Keratinocyte (primary cell): ENCODE measurements around the gene ERMP1. TPM values are rescaled to one million over a fixed set of nuclear protein-coding genes. Genes with fewer than 3 reads are reported as not detected.
"Not testable (repeated sequence)": the region's sequence is repeated elsewhere in the genome, so short reads cannot be mapped to it uniquely, and the experiment has no call there.

Source experiments
- DNase-seq: peaks from one replicate; pipeline ENCODE4 v3.0.0-alpha.2; 2011; ENCODE audit warnings: low read depth, missing footprints, low spot score
- FAIRE-seq: peaks from 2 replicates; lab custom pipeline; 2011; peaks lifted over from hg19 to GRCh38; lab: Jason Lieb, UNC
- H2AFZ ChIP-seq: 2 replicates; pipeline ENCODE4 v1.6.0; 2012; ENCODE audit warnings: low read length, control low read depth, inconsistent platforms; ENCODE audit not compliant: control insufficient read depth
- H3K27ac ChIP-seq: 2 replicates; pipeline ENCODE4 v1.5.1; 2011; ENCODE audit warnings: low read length; ENCODE audit not compliant: control insufficient read depth, insufficient read depth
- H3K27me3 ChIP-seq: 3 replicates; pipeline ENCODE4 v1.6.0; 2011; ENCODE audit warnings: low read length; ENCODE audit not compliant: control insufficient read depth, insufficient read depth; ENCODE audit errors: extremely low read depth
- H3K36me3 ChIP-seq, 2 experiments: 2 replicates in 1 of 2; 3 replicates in 1 of 2; pipeline ENCODE4 v1.5.1; 2011; ENCODE audit warnings: low read length in 2 of 2, mild to moderate bottlenecking in 1 of 2; ENCODE audit not compliant: control insufficient read depth in 2 of 2, insufficient read depth in 2 of 2; ENCODE audit errors: extremely low read depth in 1 of 2
- H3K4me1 ChIP-seq: 3 replicates; pipeline ENCODE4 v1.5.1; 2011; ENCODE audit warnings: low read length; ENCODE audit not compliant: control insufficient read depth, insufficient read depth; ENCODE audit errors: extremely low read depth
- H3K4me2 ChIP-seq: 3 replicates; pipeline ENCODE4 v1.6.0; 2011; ENCODE audit warnings: low read depth, low read length; ENCODE audit not compliant: control insufficient read depth, insufficient read depth; ENCODE audit errors: extremely low read depth
- H3K4me3 ChIP-seq, 3 experiments: fragments of 200-600 bp in 1 of 3; sonication (generic) in 1 of 3; 2 replicates in 2 of 3; 3 replicates in 1 of 3; pipeline ENCODE4 v1.5.1; 2011 to 2016; ENCODE audit warnings: low read length in 3 of 3, mild to moderate bottlenecking in 3 of 3, control low read depth in 2 of 3, inconsistent platforms in 1 of 3, low read depth in 1 of 3, mixed read lengths in 1 of 3, mixed run types in 1 of 3, moderate library complexity in 1 of 3; ENCODE audit not compliant: control insufficient read depth in 2 of 3, insufficient read depth in 2 of 3; ENCODE audit errors: extremely low read depth in 1 of 3
- H3K79me2 ChIP-seq: 2 replicates; pipeline ENCODE4 v1.6.0; 2012; ENCODE audit warnings: low read length; ENCODE audit not compliant: control insufficient read depth, insufficient read depth
- H3K9ac ChIP-seq: 3 replicates; pipeline ENCODE4 v1.6.0; 2011; ENCODE audit warnings: low read length; ENCODE audit not compliant: control insufficient read depth, insufficient read depth; ENCODE audit errors: extremely low read depth
- H3K9me1 ChIP-seq: 3 replicates; pipeline ENCODE4 v1.6.0; 2011; ENCODE audit warnings: low read length; ENCODE audit not compliant: control insufficient read depth, insufficient read depth; ENCODE audit errors: extremely low read depth
- H3K9me3 ChIP-seq: 2 replicates; pipeline ENCODE4 v1.5.1; 2012; ENCODE audit warnings: low read depth, low read length; ENCODE audit not compliant: control insufficient read depth
- H4K20me1 ChIP-seq: 3 replicates; pipeline ENCODE4 v1.6.0; 2011; ENCODE audit warnings: low read length; ENCODE audit not compliant: control insufficient read depth, insufficient read depth; ENCODE audit errors: extremely low read depth
- EZH2 ChIP-seq: IDR thresholded peaks from one replicate; pipeline ENCODE4 v1.6.1; 2012; ENCODE audit warnings: inconsistent platforms, mild to moderate bottlenecking, low read length, moderate library complexity
- dilution Hi-C: fragments of 300-500 bp; cut with MboI; formaldehyde crosslinking; loops from one replicate; pipeline ENCODE4 v1.7.0; 2020; ENCODE audit warnings: low sequenced_read_pairs; ENCODE audit not compliant: extremely low pct_ligation_motif_present
- polyA plus RNA-seq, 5 experiments: library from polyadenylated mRNA; depleted of rRNA in 3 of 5; stranded (reverse) in 3 of 5; stranded (forward) in 1 of 5; unstranded in 1 of 5; fragments of >200 nt; gene quantifications; 1 replicate in 1 of 5; 2 replicates in 3 of 5; 3 replicates in 1 of 5; pipeline versions ENCODE4 v1.2.1 to v1.2.3, GENCODE V29; 2011 to 2012; ENCODE audit warnings: missing spikeins in 2 of 5, low read depth in 1 of 5, low replicate concordance in 1 of 5
- TF ChIP-seq, protein P1 (sequence below), 3 experiments: IDR thresholded peaks in 1 of 3; conservative IDR thresholded peaks in 1 of 3; optimal IDR thresholded peaks in 1 of 3; 2 replicates in 2 of 3; 3 replicates in 1 of 3; pipeline versions ENCODE3 to v1.5.1; 2011; ENCODE audit warnings: low read length in 3 of 3, mild to moderate bottlenecking in 3 of 3, moderate library complexity in 2 of 3, control low read depth in 1 of 3, inconsistent platforms in 1 of 3; ENCODE audit not compliant: insufficient read depth in 2 of 3; ENCODE audit errors: extremely low read depth in 1 of 3

The ERMP1 gene
- polyA plus RNA-seq, 1 donor (not counting 4 experiments of a cell fraction or from before 2014, with no cell fraction given), result 27.0 TPM

DNA sequence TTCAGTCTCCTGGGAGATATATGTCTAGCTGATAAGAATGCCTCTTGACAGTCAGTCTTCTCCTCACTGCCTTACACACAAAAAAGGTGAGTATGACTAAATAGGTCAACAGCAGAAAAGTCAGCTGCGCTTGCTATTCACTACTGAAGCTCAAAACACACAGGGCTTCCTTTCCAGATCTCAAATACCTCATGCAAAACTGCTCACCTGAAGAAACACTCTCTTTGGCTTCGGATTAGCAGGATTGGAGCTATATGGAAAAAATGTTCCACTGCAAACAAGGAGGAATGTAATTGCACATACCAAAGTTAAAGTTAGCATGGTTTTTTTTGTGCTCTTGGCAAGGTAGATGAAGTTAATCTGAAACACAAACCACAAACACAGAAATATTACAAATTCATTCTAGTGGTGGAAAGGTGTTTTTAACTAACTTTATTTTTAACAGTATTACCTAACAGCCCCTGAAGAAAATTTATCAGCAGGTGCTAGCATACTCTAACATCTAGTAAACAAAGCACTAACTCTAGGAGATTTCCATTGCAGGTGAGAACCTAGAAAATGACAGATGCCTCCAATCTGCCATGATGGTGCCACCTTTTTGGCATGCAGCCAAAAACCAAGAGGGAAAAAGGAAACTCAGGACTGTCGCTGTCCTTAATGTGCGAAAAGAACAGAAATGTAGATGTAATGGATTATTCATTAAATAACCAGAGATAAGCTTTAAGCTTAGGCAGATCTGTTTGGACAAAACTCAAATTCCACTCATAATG, 31.8 kb downstream of the ERMP1 start:
- H3K27me3 ChIP-seq, result no peaks in the 10 kb centered on the region
- dilution Hi-C loops, result no loop called here

DNA sequence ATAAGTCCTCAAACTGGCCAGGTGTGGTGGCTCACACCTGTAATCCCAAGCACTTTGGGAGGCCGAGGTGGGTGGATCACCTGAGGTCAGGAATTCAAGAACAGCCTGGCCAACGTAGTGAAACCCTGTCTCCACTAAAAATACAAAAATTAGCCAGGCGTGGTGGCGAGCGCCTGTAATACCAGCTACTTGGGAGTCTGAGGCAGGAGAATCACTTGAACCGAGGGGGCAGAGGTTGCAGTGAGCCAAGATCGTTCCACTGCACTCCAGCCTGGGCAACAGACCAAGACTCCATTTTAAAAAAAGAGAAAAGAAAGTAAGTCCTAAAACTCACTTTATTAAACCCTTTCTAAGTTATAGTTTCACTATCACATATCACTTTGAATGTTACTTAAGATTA, 32.5 kb downstream of the ERMP1 start:
- H3K4me3 ChIP-seq, H3K9me1 ChIP-seq, H3K4me1 ChIP-seq, H3K27me3 ChIP-seq, FAIRE-seq, DNase-seq, H3K4me2 ChIP-seq, H3K9me3 ChIP-seq, H3K9ac ChIP-seq, H3K36me3 ChIP-seq, dilution Hi-C loops, H2AFZ ChIP-seq, H3K79me2 ChIP-seq, H4K20me1 ChIP-seq, H3K27ac ChIP-seq: not testable (repeated sequence)

More for the DNA sequence above, 31.8 kb downstream of the ERMP1 start:
- Histone ChIP-seq H3K9me3 (no peaks in the 10 kb centered on the region), H3K4me2 (no peak overlapping the region), H3K4me3 (no peak overlapping the region), H3K36me3 (peaks cover 0 to 1% of the 10 kb centered on the region in 2 experiments), H3K79me2 (no peaks in the 10 kb centered on the region), H3K4me1 (no peaks in the 10 kb centered on the region), H2AFZ (no peak overlapping the region), H3K9ac (no peak overlapping the region), H3K9me1 (no peaks in the 10 kb centered on the region), H4K20me1 (no peaks in the 10 kb centered on the region), H3K27ac (no peak overlapping the region)
- no peak for DNase-seq
- FAIRE-seq, result no peak
- no peak for TF ChIP-seq EZH2
- TF ChIP-seq, protein P1, sequence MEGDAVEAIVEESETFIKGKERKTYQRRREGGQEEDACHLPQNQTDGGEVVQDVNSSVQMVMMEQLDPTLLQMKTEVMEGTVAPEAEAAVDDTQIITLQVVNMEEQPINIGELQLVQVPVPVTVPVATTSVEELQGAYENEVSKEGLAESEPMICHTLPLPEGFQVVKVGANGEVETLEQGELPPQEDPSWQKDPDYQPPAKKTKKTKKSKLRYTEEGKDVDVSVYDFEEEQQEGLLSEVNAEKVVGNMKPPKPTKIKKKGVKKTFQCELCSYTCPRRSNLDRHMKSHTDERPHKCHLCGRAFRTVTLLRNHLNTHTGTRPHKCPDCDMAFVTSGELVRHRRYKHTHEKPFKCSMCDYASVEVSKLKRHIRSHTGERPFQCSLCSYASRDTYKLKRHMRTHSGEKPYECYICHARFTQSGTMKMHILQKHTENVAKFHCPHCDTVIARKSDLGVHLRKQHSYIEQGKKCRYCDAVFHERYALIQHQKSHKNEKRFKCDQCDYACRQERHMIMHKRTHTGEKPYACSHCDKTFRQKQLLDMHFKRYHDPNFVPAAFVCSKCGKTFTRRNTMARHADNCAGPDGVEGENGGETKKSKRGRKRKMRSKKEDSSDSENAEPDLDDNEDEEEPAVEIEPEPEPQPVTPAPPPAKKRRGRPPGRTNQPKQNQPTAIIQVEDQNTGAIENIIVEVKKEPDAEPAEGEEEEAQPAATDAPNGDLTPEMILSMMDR (optimal IDR thresholded peaks at IDR 0.05 in 1 of 3, IDR thresholded peaks at IDR 0.05 in 1 of 3, conservative IDR thresholded peaks at IDR 0.05 in 1 of 3; ENCODE audit: extremely low read depth in 1 of 3, insufficient read depth in 2 of 3, low read length in 3 of 3), result no peak
